Fibroblast of villous mesenchyme (primary cell): ENCODE results near the gene DLX6. TPM values are rescaled to one million over a fixed set of nuclear protein-coding genes. Genes with fewer than 3 reads are reported as not detected.

Experiments
- DNase-seq: peaks from one replicate; pipeline ENCODE4 v3.0.0-alpha.2; 2010; ENCODE audit warnings: low read depth
- H3K4me3 ChIP-seq: 2 replicates; pipeline ENCODE4 v1.5.1; 2011; ENCODE audit warnings: low read depth, mild to moderate bottlenecking, low read length
- CTCF ChIP-seq: IDR thresholded peaks from 2 replicates; pipeline ENCODE4 v1.5.1; 2012; ENCODE audit warnings: low read depth, mild to moderate bottlenecking, low read length; ENCODE audit not compliant: insufficient read depth
- total RNA-seq: library from RNA; depleted of rRNA; stranded (reverse); fragments of >200 nt; gene quantifications from 2 replicates; pipeline ENCODE4 v1.2.3, GENCODE V29; 2012

The DLX6 gene
- total RNA-seq, 1 donor, result not detected

GRCh38 chr7:97011536-97012364 lies 6.4 kb downstream of the DLX6 start:
- no peak overlapping the region for H3K4me3 ChIP-seq
- no peak for TF ChIP-seq CTCF
- no peak for DNase-seq

GRCh38 chr7:97012365-97013133 lies 7.2 kb downstream of the DLX6 start:
- no peak for TF ChIP-seq CTCF
- DNase-seq, result no peak
- no peak overlapping the region for H3K4me3 ChIP-seq

GRCh38 chr7:97013134-97013844 lies 7.9 kb downstream of the DLX6 start:
- no peak overlapping the region for H3K4me3 ChIP-seq
- no peak for DNase-seq
- TF ChIP-seq CTCF, result no peak

- no peak for DNase-seq
- TF ChIP-seq CTCF, result no peak
- no peak overlapping the region for H3K4me3 ChIP-seq
Measured at GRCh38 chr7:97013845-97014134, 8.4 kb downstream of the DLX6 start.

- no peak overlapping the region for H3K4me3 ChIP-seq
- DNase-seq, result no peak
- TF ChIP-seq CTCF, result no peak
Measured at GRCh38 chr7:97014145-97014750, 8.9 kb downstream of the DLX6 start.

- no peak for DNase-seq
- no peak overlapping the region for H3K4me3 ChIP-seq
- TF ChIP-seq CTCF, result no peak
Measured at GRCh38 chr7:97015279-97015678, 9.9 kb downstream of the DLX6 start.
